Large intestine (tissue), 3 donors: ENCODE results near the gene IFIH1. TPM values are rescaled to one million over a fixed set of nuclear protein-coding genes. Genes with fewer than 3 reads are reported as not detected.

ENCODE experiments used
- DNase-seq, 2 donors: peaks; one replicate each; pipeline versions ENCODE4 v3.0.0 to v3.0.0-alpha.2; 2013
- H3K27ac ChIP-seq: one replicate; pipeline ENCODE4 v1.5.1; 2013; ENCODE audit warnings: low read length
- H3K27me3 ChIP-seq: 2 replicates; pipeline ENCODE4 v1.6.1; 2013; ENCODE audit warnings: low read length; ENCODE audit not compliant: control insufficient read depth, insufficient read depth
- H3K36me3 ChIP-seq: 2 replicates; pipeline ENCODE4 v1.6.1; 2013; ENCODE audit warnings: low read length; ENCODE audit not compliant: control insufficient read depth, insufficient read depth
- H3K4me1 ChIP-seq: one replicate; pipeline ENCODE4 v1.6.1; 2013; ENCODE audit warnings: low read length; ENCODE audit not compliant: control insufficient read depth, insufficient read depth
- H3K4me3 ChIP-seq: one replicate; pipeline ENCODE4 v1.5.1; 2013; ENCODE audit warnings: low read length
- H3K9me3 ChIP-seq: one replicate; pipeline ENCODE4 v1.6.1; 2013; ENCODE audit warnings: mild to moderate bottlenecking, low read depth, low read length, moderate library complexity; ENCODE audit not compliant: control insufficient read depth
- WGBS: methylation state at CpG from one replicate; pipeline ENCODE4 v1.1.5; 2013; ENCODE audit warnings: low lambda C conversion rate; ENCODE audit not compliant: insufficient coverage; 5-methylcytosine and 5-hydroxymethylcytosine counted together
- polyA plus RNA-seq: library from polyadenylated mRNA; unstranded; fragments of 120-200 nt; gene quantifications from one replicate; pipeline ENCODE4 v1.2.1, GENCODE V29; 2013

The IFIH1 gene
- polyA plus RNA-seq, 1 donor, result 17.6 TPM

- WGBS, result 100% methylated on average over 1 of the region's 2 CpGs
- no peak overlapping the region for H3K27ac ChIP-seq
- H3K36me3 ChIP-seq, result no peaks in the 10 kb centered on the region
- no peaks in the 10 kb centered on the region for H3K9me3 ChIP-seq
- H3K4me1 ChIP-seq, result peaks cover 4% of the 10 kb centered on the region
- DNase-seq, result no peak
- H3K27me3 ChIP-seq, result no peaks in the 10 kb centered on the region
- no peak overlapping the region for H3K4me3 ChIP-seq
These were observed 25.2 kb downstream of the IFIH1 start for GRCh38 chr2:162293122-162293786.

GRCh38 chr2:162291748-162292147, 26.7 kb downstream of the IFIH1 start:
- H3K27me3 ChIP-seq, result no peaks in the 10 kb centered on the region
- 67% methylated on average over 3 of the region's 3 CpGs for WGBS
- no peak overlapping the region for H3K27ac ChIP-seq
- H3K4me3 ChIP-seq, result no peak overlapping the region
- H3K9me3 ChIP-seq, result no peaks in the 10 kb centered on the region
- no peaks in the 10 kb centered on the region for H3K36me3 ChIP-seq
- DNase-seq, result no peak
- H3K4me1 ChIP-seq, result peaks cover 4% of the 10 kb centered on the region

DNA sequence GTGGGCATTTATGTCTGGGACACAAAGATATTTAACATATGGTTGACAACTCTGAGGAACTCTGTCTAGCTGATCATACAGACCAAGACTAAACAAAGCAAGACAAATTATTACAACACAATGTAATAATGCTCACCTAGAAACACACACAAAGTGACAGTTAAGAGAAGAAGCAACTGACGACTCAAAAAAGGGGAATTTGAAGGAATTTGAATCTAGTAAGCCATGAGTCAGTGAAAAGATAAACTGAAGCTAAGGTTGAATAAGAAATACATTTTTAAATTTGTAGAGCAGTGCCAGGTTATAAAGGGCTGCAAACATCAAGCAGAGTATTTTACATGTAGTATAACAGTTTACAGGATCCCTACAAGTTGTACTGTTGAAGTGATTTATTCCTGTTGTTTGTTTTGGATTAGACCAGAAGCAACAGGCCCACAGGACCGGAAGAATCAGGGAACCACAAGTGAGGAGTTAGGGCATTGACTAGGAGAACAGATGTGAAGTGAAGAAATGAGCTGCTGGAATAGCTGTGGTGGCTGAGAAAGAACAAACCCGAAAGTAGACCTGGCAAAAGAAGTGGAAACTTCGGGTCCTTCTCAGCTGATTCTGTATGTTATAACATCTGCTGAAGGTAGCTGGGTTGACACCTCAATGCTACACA, 35.6 kb downstream of the IFIH1 start:
- Histone ChIP-seq H3K4me1 (no peaks in the 10 kb centered on the region), H3K9me3 (no peaks in the 10 kb centered on the region), H3K27me3 (no peaks in the 10 kb centered on the region), H3K36me3 (peaks cover 10% of the 10 kb centered on the region), H3K27ac (no peak overlapping the region), H3K4me3 (no peak overlapping the region)
- 89% methylated on average over 3 of the region's 4 CpGs for WGBS
- no peak for DNase-seq

- Histone ChIP-seq H3K27ac (no peak overlapping the region), H3K4me3 (no peak overlapping the region), H3K4me1 (no peaks in the 10 kb centered on the region), H3K36me3 (peaks cover 16% of the 10 kb centered on the region), H3K9me3 (no peaks in the 10 kb centered on the region), H3K27me3 (no peaks in the 10 kb centered on the region)
- DNase-seq, result no peak
- WGBS, result 100% methylated on average over 1 of the region's 1 CpG
These were observed 37.8 kb downstream of the IFIH1 start for GRCh38 chr2:162280654-162281053.

DNA sequence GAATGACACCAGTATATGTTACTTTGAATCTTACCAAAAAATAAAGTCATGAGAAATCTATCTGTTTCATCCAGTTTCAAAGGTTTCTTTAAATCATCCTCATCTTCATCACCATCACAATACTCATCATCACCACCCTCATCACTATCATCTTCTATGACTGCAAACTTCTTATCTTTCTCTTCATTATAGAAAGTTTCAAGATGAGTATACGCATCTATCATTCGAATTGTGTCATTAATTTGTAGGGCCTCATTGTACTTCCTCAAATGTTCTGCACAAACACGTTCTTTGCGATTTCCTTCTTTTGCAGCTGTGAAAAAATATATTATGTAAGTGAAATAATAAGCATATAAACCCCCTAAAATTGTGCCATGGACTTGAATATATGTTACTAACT, 41.1 kb downstream of the IFIH1 start:
- Histone ChIP-seq H3K27me3 (no peaks in the 10 kb centered on the region), H3K9me3 (no peaks in the 10 kb centered on the region), H3K36me3 (peaks cover 7% of the 10 kb centered on the region), H3K4me3 (no peak overlapping the region), H3K4me1 (no peaks in the 10 kb centered on the region), H3K27ac (no peak overlapping the region)
- no CpG with 5 or more reads among the region's 4 CpGs for WGBS
- no peak for DNase-seq

DNA sequence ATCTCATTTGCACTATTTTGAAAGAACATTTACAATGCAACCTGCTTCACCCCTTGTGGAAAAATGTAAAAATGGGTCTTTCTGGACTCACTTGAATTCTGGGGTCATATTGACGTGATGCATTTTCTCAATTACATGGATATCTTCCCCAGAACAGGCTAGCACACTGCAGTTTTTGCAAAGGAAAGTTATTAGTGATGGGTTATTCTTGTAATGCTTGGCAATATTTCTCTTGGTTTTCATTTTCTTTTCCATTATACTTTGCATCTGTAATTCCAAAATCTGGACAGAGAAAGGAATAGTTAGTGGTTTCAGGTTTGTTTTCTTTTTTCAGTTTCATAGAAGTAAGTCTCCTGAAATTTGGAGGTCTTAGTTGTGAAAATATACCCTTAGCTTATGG, 50.5 kb downstream of the IFIH1 start:
- Histone ChIP-seq H3K27ac (no peak overlapping the region), H3K4me1 (no peaks in the 10 kb centered on the region), H3K27me3 (no peaks in the 10 kb centered on the region), H3K36me3 (peaks cover 18% of the 10 kb centered on the region), H3K4me3 (no peak overlapping the region), H3K9me3 (no peaks in the 10 kb centered on the region)
- WGBS, result no CpG with 5 or more reads among the region's 1 CpG
- DNase-seq, result no peak

GRCh38 chr2:162267496-162267895, 51.0 kb downstream of the IFIH1 start:
- DNase-seq, result no peak
- H3K36me3 ChIP-seq, result peaks cover 18% of the 10 kb centered on the region
- H3K4me3 ChIP-seq, result no peak overlapping the region
- H3K4me1 ChIP-seq, result no peaks in the 10 kb centered on the region
- WGBS, result 88% methylated on average over 2 of the region's 5 CpGs
- no peaks in the 10 kb centered on the region for H3K27me3 ChIP-seq
- no peak overlapping the region for H3K27ac ChIP-seq
- H3K9me3 ChIP-seq, result no peaks in the 10 kb centered on the region

- no peaks in the 10 kb centered on the region for H3K4me1 ChIP-seq
- H3K4me3 ChIP-seq, result no peak overlapping the region
- no peak overlapping the region for H3K27ac ChIP-seq
- peaks cover 9% of the 10 kb centered on the region for H3K36me3 ChIP-seq
- H3K27me3 ChIP-seq, result no peaks in the 10 kb centered on the region
- no peaks in the 10 kb centered on the region for H3K9me3 ChIP-seq
- WGBS, result no CpG with 5 or more reads among the region's 1 CpG
- DNase-seq, result no peak
These were observed 52.1 kb downstream of the IFIH1 start for GRCh38 chr2:162266460-162266760.

- H3K27ac ChIP-seq, result no peak overlapping the region
- no peaks in the 10 kb centered on the region for H3K9me3 ChIP-seq
- no peak for DNase-seq
- no peak overlapping the region for H3K4me3 ChIP-seq
- no peaks in the 10 kb centered on the region for H3K4me1 ChIP-seq
- no CpG with 5 or more reads among the region's 7 CpGs for WGBS
- no peaks in the 10 kb centered on the region for H3K27me3 ChIP-seq
- peaks cover 9% of the 10 kb centered on the region for H3K36me3 ChIP-seq
These were observed 52.6 kb downstream of the IFIH1 start for GRCh38 chr2:162265666-162266459.

- no peaks in the 10 kb centered on the region for H3K9me3 ChIP-seq
- DNase-seq, result no peak
- H3K36me3 ChIP-seq, result peaks cover 2% of the 10 kb centered on the region
- H3K4me1 ChIP-seq, result no peaks in the 10 kb centered on the region
- no CpG with 5 or more reads among the region's 4 CpGs for WGBS
- H3K27me3 ChIP-seq, result no peaks in the 10 kb centered on the region
- H3K4me3 ChIP-seq, result no peak overlapping the region
- no peak overlapping the region for H3K27ac ChIP-seq
These were observed 57.2 kb downstream of the IFIH1 start for GRCh38 chr2:162261032-162261945.
